Measurements from ENCODE around the gene MX2. TPM values are rescaled to one million over a fixed set of nuclear protein-coding genes. Genes with fewer than 3 reads are reported as not detected.
"Not testable (repeated sequence)": the region's sequence is repeated elsewhere in the genome, so short reads cannot be mapped to it uniquely, and the experiment has no call there.

The MX2 gene
- 1 to 10 TPM in 3 of 4 donors, under 1 TPM in 1; 0.78 to 2.1 (median 1.6) TPM for polyA plus RNA-seq (ENCODE audit: insufficient read length in 4 of 4)

DNA sequence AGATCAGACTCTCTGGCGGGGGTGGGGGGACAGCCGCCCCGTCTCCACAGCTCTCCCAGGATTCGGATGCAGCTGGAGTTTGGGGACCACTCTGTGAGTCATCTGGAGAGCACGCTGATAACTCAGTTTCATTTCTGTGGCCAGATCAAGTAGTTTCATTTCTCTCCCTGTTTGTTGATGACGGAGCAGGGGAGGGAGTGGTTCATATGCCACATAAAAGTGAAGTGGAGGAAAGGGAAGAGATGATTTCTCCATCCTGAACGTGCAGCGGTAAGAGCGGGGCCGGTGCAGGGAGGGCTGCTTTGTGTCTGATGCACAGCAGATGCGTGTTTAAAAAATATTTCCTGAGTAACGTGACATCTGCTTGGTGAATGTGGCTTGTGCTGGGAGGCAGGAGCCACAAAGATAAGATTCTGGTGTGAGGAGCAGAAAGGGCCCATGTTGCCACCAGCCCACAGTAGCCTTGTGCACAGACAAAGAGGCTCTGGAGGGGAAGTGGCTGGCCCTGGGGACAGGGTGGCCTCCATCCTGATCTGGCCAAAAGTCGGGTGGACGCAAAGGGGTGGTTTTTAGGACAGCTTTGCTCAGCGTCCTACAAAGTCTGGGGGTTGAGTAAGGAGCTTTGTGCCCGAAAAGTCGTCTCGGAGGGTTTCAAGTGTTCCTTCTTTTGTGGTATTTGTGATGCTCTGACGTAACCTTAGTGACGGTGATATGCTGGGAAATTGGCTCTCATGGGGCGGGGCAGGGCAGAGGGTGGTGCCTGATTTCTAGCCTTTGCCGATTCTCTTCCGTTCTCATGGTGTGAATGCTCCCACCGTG is at the start of gene MX2:
TSS of gene MX2 (plus strand) at position 242 of the 819 bp plus-strand sequence. CDS start 14,880 bp downstream, outside the sequence.
- DNase-seq (ENCODE audit: low read depth in 4 of 4, low spot score in 3 of 4), result no peak

GRCh38 chr21:41313285-41314164 is 48.3 kb upstream of the MX2 start:
- not testable (repeated sequence) for DNase-seq (ENCODE audit: low read depth in 4 of 4, low spot score in 3 of 4)

- no peak for DNase-seq (ENCODE audit: low read depth in 4 of 4, low spot score in 3 of 4)
These were observed 46.1 kb upstream of the MX2 start for GRCh38 chr21:41315726-41316125.

DNA sequence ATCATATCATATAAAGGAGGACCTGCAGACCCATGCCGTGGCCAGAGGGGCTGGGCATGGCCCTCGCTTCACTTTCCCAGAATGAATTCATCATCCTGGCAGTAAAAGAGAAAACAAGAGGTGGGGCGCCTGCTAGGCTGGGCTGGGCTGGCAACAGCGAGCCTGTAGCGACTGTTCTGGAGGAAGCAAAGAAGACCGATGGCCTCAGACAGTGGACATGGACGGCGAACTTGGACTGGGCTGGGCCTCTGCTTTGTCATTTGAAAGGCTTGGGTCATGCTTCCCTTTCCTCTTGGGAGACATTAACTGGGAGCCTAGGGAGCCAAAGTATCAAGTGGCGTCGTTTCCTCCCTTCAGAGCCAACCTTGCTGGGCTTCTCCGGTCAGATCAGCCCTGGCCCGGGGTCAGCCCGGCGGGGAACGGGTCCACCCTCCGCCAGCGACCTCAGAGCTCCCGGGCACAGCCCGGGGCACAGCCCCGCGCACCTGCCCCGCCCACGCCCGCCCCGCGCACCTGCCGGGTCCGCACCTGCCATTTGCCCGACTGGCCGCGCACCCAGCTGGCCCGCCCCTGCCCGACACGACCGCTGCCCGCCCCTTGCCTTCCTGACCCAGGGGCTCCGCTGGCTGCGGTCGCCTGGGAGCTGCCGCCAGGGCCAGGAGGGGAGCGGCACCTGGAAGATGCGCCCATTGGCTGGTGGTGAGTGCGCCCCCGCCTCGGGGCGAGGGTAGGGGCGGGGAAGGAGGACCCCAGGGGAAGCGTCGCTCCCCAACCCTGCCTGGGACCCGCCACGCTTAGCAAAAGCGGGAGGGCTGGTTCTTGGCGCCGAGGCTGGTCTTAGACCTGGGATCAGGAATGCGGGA is 45.4 kb upstream of the MX2 start, which contains the start of gene FAM3B:
TSS of gene FAM3B (plus strand) at position 602 of the 863 bp plus-strand sequence. CDS start at position 681, 79 bp downstream.
- peak in 1 of 4 donors; percentile 21 for DNase-seq (ENCODE audit: low read depth in 4 of 4, low spot score in 3 of 4)

GRCh38 chr21:41317063-41317392 is 44.8 kb upstream of the MX2 start:
- no peak for DNase-seq (ENCODE audit: low read depth in 4 of 4, low spot score in 3 of 4)

DNA sequence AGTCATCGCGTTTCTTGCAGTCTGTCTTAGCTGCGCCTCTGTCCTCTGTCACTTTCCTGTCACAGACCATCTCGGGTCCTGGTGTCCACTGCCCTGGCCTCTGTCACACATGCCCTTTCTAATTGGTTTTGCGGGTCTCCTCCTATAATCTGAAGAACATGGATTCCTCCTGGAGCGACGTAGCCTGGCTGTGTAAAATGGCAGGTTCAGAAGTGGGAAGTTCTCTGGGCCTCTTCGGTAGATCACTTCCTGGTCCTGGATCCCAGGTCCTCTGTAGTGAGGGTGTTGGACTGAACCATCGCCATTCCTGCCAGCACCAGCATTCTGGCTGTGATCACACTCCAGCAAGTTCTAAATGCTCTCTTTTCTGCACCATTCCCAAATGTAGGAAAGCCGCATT is 44.4 kb upstream of the MX2 start:
- no peak for DNase-seq (ENCODE audit: low read depth in 4 of 4, low spot score in 3 of 4)

DNA sequence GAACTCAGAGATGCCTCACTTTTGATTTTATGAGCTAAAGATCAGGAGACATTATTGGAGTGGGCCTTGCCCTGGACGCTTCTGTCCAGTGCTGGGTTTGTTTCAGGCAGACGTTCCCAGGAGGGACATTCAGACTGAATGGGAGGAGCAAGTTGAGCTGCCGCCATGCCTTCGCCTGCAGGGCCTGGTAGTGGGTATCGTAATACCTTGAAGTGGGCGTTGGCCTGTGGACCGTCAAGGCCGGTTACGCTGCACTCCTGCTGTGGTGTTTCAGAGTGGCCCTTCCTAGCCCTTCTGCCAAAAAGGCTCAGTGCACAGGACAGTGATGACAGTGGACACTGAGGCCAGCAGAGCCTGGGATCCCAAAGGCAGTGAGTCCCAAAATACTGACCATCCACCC is 43.6 kb upstream of the MX2 start:
- no peak for DNase-seq (ENCODE audit: low read depth in 4 of 4, low spot score in 3 of 4)

- no peak for DNase-seq (ENCODE audit: low read depth in 4 of 4, low spot score in 3 of 4)
These were observed 42.6 kb upstream of the MX2 start for GRCh38 chr21:41319273-41319672.

GRCh38 chr21:41321211-41321907 is 40.5 kb upstream of the MX2 start:
- DNase-seq (ENCODE audit: low read depth in 4 of 4, low spot score in 3 of 4), result no peak

GRCh38 chr21:41321908-41322495 is 39.8 kb upstream of the MX2 start:
- no peak for DNase-seq (ENCODE audit: low read depth in 4 of 4, low spot score in 3 of 4)

GRCh38 chr21:41322496-41323382 is 39.1 kb upstream of the MX2 start:
- DNase-seq (ENCODE audit: low read depth in 4 of 4, low spot score in 3 of 4), result no peak

- DNase-seq (ENCODE audit: low read depth in 4 of 4, low spot score in 3 of 4), result no peak
These were observed 36.5 kb upstream of the MX2 start for GRCh38 chr21:41325138-41325912.

DNA sequence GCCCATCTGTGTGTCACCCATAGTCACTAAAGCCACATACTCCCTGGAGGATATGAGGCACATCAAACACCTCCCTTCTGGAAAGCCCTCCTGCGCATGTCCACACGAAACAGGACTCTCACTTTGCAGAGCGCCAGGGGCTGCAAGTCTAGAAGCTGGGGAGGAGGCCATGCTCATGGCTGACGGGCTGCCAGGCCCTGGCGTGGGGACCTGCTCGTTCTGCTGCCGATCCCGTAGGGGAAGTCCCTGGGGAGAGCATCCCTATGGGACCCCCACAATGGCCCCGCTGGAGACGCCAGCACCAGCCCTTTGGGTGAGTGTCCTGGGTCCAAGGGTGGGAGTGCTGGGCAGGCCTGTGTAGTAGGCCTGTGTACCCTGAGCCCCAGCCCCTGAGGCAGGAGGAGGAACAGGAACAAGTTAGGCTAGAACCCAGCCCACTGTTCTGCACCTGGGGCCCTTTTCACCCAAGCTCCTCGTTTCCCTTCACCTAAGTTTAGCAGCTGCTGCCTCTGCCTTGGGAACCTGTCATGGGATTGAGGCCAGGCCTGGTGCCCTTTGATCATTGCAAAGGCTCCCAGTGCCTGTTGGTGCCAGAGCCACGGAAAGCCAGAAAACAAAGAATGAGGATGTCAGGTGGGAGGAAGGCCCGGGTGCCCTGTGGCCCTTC is 35.3 kb upstream of the MX2 start:
- no peak for DNase-seq (ENCODE audit: low read depth in 4 of 4, low spot score in 3 of 4)

DNA sequence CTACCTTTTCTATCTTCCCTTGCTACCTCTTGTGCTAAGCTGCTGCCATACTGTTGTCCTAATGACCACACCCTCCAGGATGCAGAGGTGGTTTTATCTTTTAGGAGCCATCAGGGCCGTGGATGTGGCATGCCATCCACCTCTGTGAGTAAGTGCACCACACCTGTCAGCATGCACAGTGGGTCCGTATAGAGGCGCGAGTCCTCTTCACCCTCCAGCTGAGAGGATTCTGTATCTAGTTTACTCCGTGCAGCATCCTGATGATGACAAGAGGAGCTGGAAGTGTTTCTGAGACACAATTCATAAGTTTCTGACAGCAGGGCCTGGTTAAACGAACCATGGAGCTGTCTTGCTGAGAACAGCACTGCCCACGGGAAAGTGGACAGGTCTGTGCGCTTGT is 34.1 kb upstream of the MX2 start:
- DNase-seq (ENCODE audit: low read depth in 4 of 4, low spot score in 3 of 4), result no peak

DNA sequence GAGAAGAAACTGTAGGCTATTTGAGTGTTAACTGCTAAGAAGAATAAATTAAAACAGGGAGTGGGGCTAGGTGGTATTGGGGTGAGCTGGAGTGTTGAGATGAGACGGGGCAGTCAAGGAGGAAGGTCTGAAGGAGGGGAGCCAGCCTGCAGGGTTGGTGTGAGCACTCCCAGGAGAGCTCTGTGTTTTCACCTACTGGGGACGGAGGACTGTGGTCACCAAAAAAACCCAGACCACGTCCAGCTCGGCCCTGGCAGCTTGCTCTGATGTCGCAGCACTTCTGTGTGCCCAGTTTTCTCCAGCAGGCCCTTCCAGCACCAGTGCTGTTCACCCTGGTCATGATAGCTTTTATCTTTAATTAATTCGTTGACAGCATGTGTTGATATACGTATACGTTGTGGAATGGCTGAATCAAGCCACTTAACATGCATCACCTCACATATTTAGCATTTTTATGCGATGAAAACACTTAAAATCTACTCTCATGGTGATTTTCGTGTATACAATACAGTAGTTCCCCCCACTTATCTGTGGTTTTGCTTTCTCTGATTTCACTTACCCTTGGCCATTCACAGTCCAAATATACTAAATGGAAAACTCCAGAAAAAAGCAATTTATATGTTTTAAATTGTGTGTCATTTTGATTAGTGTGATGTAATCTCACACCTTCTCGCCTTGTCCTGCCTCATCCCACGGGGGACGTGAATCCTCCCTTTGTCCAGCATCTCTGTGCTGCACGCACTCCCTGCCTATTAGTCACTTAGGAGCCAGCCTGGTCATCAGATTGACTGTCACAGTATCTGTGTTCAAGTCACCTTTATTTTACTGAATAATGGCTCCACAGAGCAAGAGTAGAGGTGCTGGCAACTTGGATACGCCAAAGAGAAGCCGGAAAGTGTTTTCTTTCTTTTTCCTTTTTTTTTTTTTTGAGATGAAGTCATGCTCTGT is 32.9 kb upstream of the MX2 start:
- DNase-seq (ENCODE audit: low read depth in 4 of 4, low spot score in 3 of 4), result no peak

DNA sequence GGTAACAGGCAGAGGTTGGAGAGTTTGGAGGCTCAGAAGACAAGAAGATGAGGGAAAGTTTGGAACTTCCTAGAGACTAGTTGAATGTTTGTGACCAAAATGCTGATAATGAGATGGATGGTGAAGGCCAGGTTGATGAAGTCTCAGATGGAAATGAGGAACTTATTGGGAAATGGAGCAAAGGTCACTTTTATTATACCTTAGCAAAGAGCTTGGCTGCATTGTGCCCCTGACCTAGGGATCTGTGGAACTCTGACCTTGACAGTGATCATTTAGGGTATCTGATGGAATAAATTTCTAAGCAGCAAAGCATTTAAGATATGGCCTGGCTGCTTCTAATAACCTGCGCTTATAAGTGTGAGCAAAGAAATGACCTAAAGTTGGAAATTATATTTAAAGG is 28.1 kb upstream of the MX2 start:
- DNase-seq (ENCODE audit: low read depth in 4 of 4, low spot score in 3 of 4), result no peak
